Measurements from ENCODE around the gene LAMC1.

Gene LAMC1

DNA sequence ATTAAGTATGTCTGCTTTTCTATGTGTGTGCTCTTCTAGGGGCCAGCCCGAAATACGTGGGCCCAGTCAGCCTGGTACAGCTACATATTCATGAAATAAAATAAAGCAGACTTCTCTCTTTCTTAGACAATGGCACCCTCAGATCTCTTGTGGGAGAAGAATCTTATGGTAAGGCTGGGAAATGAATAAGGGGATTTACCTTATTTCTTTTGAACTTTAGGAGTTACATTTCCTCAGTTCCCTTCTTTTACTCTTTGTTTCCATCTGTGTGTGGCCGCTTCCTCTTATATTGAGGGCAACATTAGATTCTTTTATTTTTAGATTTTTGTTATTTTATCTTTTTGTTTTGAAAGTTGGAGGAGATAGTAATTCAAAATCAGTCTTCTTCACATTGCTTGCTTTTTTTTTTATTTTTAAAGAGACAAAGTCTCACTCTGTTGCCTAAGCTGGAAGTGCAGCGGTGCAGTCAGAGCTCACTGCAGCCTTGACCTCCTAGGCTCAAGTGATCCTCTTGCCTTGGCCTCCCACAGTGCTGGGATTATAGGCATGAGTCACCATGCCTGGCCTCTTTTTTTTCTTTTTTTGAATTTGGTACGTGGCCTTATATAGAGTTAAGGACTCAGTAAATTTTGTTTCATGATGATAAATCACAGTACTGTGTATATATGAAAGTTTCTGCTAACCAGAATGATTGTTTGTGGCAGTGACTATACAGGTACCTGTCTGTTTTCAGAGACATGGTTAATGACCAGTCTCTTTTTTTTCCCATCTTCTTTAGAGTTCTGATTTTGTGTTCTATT, 9.1 kb downstream of the LAMC1 start (continued):
- no peak for TF ChIP-seq ZNF544 (tag by site-specific recombination; IDR thresholded peaks at IDR 0.05)
- no peak for TF ChIP-seq ZNF350 (tag by site-specific recombination; IDR thresholded peaks at IDR 0.05)
- TF ChIP-seq ZNF121 (tag by site-specific recombination; IDR thresholded peaks at IDR 0.05), result no peak
- TF ChIP-seq PRDM1 (tag by site-specific recombination; IDR thresholded peaks at IDR 0.05), result peak; percentile 41; the same call in 1 of the 2 replicates
- peak; percentile 61; the same call in 1 of the 2 replicates for TF ChIP-seq ZNF324 (tag by site-specific recombination; IDR thresholded peaks at IDR 0.05)
- peak; percentile 57; the same call in 1 of the 2 replicates for TF ChIP-seq ZBTB21 (tag by site-specific recombination; IDR thresholded peaks at IDR 0.05)
- no peak for TF ChIP-seq ZBTB6 (tag by site-specific recombination; IDR thresholded peaks at IDR 0.05)
- TF ChIP-seq ZNF174 (tag by site-specific recombination; IDR thresholded peaks at IDR 0.05), result no peak
- peak; percentile 73 for TF ChIP-seq KLF8 (tag by site-specific recombination; IDR thresholded peaks at IDR 0.05)
- peak; percentile 80; the same call in 1 of the 2 replicates for TF ChIP-seq ZNF280D (tag by site-specific recombination; IDR thresholded peaks at IDR 0.05)
- TF ChIP-seq ZNF473 (tag by site-specific recombination; IDR thresholded peaks at IDR 0.05), result no peak
- TF ChIP-seq, protein P1, sequence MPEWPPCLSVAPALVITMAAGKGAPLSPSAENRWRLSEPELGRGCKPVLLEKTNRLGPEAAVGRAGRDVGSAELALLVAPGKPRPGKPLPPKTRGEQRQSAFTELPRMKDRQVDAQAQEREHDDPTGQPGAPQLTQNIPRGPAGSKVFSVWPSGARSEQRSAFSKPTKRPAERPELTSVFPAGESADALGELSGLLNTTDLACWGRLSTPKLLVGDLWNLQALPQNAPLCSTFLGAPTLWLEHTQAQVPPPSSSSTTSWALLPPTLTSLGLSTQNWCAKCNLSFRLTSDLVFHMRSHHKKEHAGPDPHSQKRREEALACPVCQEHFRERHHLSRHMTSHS (tag by site-specific recombination; IDR thresholded peaks at IDR 0.05), result no peak
- no peak for TF ChIP-seq ZFP3 (tag by site-specific recombination; IDR thresholded peaks at IDR 0.05; ENCODE audit: low read depth)
- TF ChIP-seq YY1 (tag by site-specific recombination; IDR thresholded peaks at IDR 0.05), result no peak
- TF ChIP-seq ZFP69B (tag by site-specific recombination; IDR thresholded peaks at IDR 0.05), result peak; percentile 75
- no peak for TF ChIP-seq ZNF266 (tag by site-specific recombination; IDR thresholded peaks at IDR 0.05; ENCODE audit: low read depth)
- TF ChIP-seq, protein P2, sequence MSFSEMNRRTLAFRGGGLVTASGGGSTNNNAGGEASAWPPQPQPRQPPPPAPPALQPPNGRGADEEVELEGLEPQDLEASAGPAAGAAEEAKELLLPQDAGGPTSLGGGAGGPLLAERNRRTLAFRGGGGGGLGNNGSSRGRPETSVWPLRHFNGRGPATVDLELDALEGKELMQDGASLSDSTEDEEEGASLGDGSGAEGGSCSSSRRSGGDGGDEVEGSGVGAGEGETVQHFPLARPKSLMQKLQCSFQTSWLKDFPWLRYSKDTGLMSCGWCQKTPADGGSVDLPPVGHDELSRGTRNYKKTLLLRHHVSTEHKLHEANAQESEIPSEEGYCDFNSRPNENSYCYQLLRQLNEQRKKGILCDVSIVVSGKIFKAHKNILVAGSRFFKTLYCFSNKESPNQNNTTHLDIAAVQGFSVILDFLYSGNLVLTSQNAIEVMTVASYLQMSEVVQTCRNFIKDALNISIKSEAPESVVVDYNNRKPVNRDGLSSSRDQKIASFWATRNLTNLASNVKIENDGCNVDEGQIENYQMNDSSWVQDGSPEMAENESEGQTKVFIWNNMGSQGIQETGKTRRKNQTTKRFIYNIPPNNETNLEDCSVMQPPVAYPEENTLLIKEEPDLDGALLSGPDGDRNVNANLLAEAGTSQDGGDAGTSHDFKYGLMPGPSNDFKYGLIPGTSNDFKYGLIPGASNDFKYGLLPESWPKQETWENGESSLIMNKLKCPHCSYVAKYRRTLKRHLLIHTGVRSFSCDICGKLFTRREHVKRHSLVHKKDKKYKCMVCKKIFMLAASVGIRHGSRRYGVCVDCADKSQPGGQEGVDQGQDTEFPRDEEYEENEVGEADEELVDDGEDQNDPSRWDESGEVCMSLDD (tag by site-specific recombination; IDR thresholded peaks at IDR 0.05), result no peak
- TF ChIP-seq ZNF514 (tag by site-specific recombination; IDR thresholded peaks at IDR 0.05), result no peak
- peak; percentile 57; the same call in 1 of the 2 replicates for TF ChIP-seq KLF17 (tag by site-specific recombination; IDR thresholded peaks at IDR 0.05)
- TF ChIP-seq ZNF239 (tag by site-specific recombination; IDR thresholded peaks at IDR 0.05), result no peak
- peak; percentile 95 for TF ChIP-seq BCL11A (tag by site-specific recombination; IDR thresholded peaks at IDR 0.05; ENCODE audit: low read depth)
- no peak for TF ChIP-seq PRDM10 (tag by site-specific recombination; IDR thresholded peaks at IDR 0.05)
- peak; percentile 48 for TF ChIP-seq KLF10 (tag by site-specific recombination; IDR thresholded peaks at IDR 0.05)
- peak; percentile 30; the same call in 1 of the 2 replicates for TF ChIP-seq ZNF394 (tag by site-specific recombination; IDR thresholded peaks at IDR 0.05; ENCODE audit: borderline replicate concordance)
- 0 out of 2 replicates have a peak, but pooled peaks have one; percentile 59 for TF ChIP-seq ZSCAN23 (tag by site-specific recombination; IDR thresholded peaks at IDR 0.05)
- TF ChIP-seq YY2 (tag by site-specific recombination; IDR thresholded peaks at IDR 0.05), result no peak
- TF ChIP-seq ZNF529 (tag by site-specific recombination; IDR thresholded peaks at IDR 0.05; ENCODE audit: insufficient replicate concordance), result peak; percentile 11

Data from HEK293 (cell line).